Measurements from ENCODE around the gene KCNQ1. TPM values are rescaled to one million over a fixed set of nuclear protein-coding genes. Genes with fewer than 3 reads are reported as not detected.
"Not testable (repeated sequence)": the region's sequence is repeated elsewhere in the genome, so short reads cannot be mapped to it uniquely, and the experiment has no call there.

Gene KCNQ1
- total RNA-seq, 1 donor: 1.1 TPM

DNA sequence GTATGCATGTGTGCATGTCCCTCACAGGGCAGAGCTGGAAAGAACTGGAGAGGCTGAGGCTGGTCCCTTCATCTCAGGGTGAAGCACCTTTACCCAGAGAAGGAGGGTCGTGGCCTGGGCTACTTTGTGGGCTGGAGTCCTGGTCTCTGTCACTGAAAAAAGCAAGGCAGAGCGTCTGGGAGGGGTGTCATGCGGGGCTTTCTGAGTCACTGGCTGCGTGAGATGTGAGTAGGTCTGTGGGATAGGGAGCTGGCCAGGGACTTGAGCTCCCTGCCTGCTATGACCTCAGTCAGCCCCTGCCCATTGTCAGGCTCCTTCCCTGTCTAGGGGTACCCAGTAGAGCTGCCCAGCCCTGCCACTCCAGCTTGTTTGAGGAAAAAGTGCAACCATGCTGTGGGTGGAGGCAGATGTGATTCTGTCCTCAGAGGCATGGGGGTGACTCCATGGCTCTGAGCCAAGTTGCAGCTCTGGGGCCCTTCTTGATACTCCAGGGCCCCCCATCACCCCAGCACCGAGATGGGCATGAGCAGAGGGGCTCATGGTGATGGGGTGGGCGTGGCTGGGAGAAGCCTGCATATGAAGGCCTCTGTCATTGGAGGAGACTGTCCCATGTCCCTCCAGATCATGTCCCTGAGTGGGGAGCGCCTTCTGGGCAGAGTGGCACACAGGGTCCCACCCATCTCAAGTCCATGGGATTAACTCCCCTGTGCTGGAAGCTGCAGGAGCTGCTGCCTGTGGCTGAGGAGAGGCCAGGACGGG, 27.8 kb downstream of the KCNQ1 start:
- DNase-seq (ENCODE audit: low read depth in 2 of 3, low spot score in 2 of 3): no peak

GRCh38 chr11:2473361-2474058, 28.7 kb downstream of the KCNQ1 start:
- no peak for DNase-seq (ENCODE audit: low read depth in 2 of 3, low spot score in 2 of 3)

DNA sequence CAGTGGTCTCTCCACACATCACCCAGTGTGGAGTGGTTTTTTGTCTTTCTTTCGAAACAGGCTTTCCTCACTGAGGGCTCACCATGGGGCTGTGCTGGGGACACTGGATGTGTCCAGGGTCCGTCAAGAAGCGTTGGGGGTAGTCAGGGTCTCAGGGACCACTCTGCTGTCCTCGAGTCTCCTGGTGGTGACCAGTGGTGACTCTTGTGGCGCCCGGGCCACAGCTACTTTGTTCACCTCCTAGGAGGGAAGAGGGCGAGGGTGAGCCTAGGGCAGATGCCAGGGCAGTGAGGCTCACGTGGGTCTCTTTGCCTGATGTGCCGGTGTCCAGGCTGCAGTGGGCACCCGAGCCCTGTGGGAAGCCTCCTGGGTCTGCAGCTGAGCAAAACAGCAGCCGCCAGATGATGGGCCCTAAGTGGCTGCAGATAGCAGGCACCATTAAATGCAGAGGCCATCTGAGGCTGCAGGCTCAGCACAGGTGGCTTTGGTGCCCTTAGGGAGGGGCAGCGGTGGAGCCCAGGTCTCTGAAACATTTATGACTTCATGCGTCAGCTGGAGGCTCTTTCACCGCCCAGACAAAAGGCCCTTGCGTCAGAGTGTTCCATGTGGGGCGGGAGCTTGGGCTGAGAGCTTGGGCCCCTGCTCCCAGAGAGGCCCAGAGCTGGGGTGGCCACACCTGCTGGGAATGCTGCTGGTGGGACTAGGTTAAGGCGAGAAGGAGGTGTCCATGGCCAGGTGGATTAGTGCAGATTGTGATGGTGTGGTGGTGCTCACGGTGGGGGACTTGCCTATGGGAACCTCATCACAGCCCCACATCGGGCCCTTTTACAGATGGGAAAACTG, 29.5 kb downstream of the KCNQ1 start:
- no peak for DNase-seq (ENCODE audit: low read depth in 2 of 3, low spot score in 2 of 3)

DNA sequence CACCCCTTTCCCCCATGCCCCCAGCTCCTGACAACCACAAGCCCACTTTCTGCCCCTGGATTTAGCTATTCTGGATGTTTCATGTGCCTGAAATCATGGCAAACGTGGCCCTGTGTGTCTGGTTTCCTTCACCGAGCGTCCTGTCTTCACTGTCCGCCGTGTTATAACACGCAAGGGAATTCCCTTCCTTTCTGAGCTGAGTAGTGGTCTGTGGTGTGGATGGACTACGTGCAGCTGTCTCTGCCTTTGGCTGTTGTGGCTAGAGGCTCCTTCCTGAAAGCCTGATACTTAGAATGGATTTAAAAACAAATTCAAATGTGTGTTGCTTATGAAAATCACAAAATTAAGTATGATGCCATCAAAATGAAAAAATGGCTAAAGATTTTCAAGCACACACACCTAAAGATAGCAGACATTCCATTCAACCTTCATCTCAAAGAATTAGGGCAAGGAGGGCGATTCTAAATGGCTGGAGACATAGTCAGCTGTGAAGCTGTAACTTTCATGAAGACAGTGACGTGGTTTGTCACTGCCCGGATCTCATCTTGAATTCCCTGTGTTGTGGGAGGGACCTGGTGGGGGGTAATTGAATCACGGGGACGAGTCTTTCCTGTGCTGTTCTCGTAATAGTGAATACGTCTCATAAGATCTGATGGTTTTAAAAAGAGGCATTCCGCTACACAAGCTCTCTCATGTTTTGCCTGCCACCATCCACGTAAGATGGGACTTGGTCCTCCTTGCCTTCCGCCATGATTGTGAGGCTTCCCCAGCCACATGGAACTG, 30.5 kb downstream of the KCNQ1 start:
- DNase-seq (ENCODE audit: low read depth in 2 of 3, low spot score in 2 of 3): no peak

DNA sequence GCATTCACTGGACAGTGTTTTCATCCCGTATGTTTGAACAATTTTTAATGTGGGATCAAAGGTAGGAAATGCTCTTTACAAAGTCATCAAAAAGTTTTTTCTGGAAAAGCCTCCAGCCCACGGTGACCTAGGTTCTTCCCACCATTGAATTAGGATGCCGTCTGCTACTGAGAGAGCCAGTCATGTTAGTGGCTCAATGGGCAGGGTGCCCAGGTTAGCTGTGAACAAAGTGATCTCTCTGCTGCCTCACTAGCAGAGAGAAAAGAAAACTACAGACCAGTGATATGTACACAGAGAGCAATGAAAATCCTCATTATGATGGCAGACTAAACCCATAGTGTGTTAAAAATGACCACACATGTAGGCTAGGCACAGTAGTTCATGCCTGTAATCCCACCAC, 32.4 kb downstream of the KCNQ1 start:
- no peak for DNase-seq (ENCODE audit: low read depth in 2 of 3, low spot score in 2 of 3)

GRCh38 chr11:2477936-2478335, 33.1 kb downstream of the KCNQ1 start:
- DNase-seq (ENCODE audit: low read depth in 2 of 3, low spot score in 2 of 3): no peak

DNA sequence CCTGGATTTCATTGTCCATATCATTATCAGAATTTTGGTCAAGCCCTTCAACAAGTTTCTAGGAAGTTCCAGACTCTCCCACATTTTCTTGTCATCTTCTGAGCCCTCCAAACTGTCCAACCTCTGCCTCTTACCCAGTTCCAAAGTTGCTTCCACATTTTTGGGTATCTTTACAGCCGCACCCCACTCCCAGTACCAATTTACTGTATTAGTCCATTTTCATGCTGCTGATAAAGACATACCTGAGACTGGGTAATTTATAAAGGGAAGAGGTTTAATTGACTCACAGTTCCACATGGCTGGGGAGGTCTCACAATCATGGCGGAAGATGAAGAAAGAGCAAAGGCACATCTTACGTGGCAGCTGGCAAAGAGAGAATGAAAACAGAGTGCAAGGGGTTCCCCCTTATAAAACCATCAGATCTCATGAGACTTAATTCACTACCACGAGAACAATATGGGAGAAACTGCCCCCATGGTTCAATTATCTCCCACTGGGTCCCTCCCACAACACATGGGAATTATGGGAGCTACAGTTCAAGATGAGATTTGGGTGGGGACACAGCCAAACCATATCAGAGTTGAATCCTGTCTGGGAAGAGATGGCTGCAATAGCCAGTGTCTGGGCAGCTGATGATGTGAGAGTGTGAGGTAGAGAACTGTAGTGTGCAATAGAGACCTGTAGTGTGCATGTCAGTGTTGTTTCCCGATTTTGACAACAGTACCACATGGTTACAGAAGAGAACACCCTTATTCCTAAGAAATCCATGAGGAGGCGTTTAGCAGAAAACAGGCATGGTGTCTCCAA, 35.5 kb downstream of the KCNQ1 start:
- not testable (repeated sequence) for DNase-seq (ENCODE audit: low read depth in 2 of 3, low spot score in 2 of 3)

- peak in 2 of 3 donors; percentile 67 to 89 for DNase-seq (ENCODE audit: low read depth in 2 of 3, low spot score in 2 of 3)
These were observed 36.0 kb downstream of the KCNQ1 start for GRCh38 chr11:2480874-2481220.

DNA sequence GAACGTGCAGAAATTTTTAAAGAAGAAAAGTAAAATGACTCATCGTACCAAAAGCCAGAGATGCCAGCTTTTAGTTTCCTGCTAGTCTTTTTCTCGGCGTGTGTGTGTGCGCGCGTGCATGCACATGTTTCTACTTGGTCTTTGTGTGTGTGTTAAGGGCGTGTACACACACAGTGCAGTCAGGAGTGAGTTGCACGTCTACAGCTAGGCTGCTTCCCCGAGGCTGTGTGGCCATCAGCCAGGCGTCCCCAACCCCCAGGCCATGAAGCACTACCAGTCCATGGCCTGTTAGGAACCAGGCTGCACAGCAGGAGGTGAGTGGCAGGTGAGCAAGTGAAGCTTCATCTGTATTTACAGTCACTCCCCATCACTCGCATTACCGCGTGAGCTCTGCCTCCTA, 36.4 kb downstream of the KCNQ1 start:
- peak in 1 of 3 donors; percentile 36 for DNase-seq (ENCODE audit: low read depth in 2 of 3, low spot score in 2 of 3)

DNA sequence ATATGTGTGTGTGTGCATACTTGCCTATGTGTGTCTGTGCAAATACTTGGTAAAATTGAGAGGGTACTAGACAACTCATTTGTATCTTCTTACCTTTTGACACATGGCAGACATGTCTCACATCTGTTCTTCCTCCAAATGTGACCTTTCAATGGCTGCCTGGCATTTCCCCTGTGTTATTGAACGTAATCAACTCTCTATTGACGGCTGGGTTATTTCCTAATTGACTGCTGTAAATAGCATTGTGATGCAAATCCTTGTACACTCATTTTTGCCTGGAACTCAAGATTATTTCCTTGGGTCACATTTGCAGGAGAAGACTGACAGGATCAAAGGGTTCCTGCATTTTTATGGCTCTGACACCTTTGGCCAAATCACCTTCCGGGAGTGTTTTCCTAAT, 37.4 kb downstream of the KCNQ1 start:
- no peak for DNase-seq (ENCODE audit: low read depth in 2 of 3, low spot score in 2 of 3)

DNA sequence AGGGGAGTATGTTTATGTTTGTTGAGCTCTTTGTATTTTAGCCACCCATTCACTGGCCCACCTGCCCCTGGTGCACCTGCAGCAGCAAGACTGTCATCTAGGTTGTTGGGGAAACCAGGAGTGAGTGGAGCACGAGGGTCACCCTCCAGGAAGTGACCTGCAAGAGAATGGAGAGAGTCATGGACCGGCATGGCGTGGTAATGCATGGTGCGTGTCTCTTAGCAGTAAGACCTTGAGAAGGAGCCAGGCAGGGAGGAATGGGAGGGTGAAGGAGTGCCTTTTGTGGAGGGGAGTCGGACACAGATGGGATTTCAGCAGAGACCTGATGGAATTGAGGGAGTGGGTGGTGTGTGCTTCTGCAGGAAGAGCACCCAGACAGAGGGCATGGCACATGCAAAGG, 37.9 kb downstream of the KCNQ1 start:
- no peak for DNase-seq (ENCODE audit: low read depth in 2 of 3, low spot score in 2 of 3)

DNA sequence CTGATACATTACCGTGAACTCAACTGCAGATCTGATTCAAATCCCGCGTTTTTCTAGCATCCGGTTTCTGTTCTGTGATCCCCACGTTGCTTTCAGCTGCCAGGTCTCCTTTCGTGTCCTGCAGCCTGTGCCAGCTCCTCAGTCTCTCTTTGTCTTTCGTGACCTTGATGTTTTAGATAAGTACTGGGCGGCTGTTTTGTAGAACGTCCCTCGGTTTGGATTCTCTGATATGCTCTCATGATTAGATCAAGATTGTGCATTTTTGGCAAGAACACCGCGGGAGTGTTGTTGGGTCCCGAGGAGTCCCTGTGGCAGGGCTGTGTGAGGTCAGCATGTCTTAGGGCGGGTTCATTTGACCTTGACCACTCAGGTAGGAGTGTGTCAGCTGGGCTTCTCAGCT, 38.6 kb downstream of the KCNQ1 start:
- no peak for DNase-seq (ENCODE audit: low read depth in 2 of 3, low spot score in 2 of 3)

DNA sequence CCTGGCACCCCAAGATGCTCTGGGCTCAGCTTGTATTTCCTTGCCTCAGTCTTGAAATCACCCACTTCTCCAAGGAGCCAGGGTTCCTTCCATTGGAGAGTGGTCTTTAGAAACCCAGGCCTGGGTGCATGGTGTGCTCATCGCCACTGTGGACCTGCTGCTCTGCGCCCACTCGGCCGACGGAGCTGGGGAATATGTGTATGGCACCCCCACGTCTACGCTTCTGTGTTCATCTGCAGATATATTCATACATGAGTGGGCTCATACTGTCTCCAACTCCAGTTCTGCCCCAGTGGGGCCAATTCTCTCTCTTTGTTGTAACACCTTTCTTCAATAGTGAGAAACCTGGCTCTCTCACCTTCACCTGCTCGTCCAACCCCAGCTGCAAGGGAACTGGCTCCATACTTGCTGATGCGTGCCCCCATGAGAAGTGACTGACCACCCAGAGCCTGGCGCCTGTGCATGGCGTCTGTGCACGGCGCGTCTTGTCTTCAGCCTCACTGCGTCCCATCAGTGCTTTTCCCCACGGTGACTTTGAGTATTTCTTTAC, 39.8 kb downstream of the KCNQ1 start:
- no peak for DNase-seq (ENCODE audit: low read depth in 2 of 3, low spot score in 2 of 3)

GRCh38 chr11:2488004-2488403, 43.2 kb downstream of the KCNQ1 start:
- DNase-seq (ENCODE audit: low read depth in 2 of 3, low spot score in 2 of 3): peak in 1 of 3 donors; percentile 25

- DNase-seq (ENCODE audit: low read depth in 2 of 3, low spot score in 2 of 3): no peak
These were observed 44.3 kb downstream of the KCNQ1 start for GRCh38 chr11:2489083-2489482.

GRCh38 chr11:2497951-2498350, 53.1 kb downstream of the KCNQ1 start:
- not testable (repeated sequence) for DNase-seq (ENCODE audit: low read depth in 2 of 3, low spot score in 2 of 3)

GRCh38 chr11:2498750-2499149, 53.9 kb downstream of the KCNQ1 start:
- DNase-seq (ENCODE audit: low read depth in 2 of 3, low spot score in 2 of 3): no peak

- DNase-seq (ENCODE audit: low read depth in 2 of 3, low spot score in 2 of 3): no peak
These were observed 62.5 kb downstream of the KCNQ1 start for GRCh38 chr11:2507212-2507901.
